PC-3 (cell line): ENCODE results near the gene GPRC5A. TPM values are rescaled to one million over a fixed set of nuclear protein-coding genes. Genes with fewer than 3 reads are reported as not detected.

Experiments used
- ATAC-seq: fragments of 200-7000 bp; cut with Tn5 transposase; 2 replicates; pipeline ENCODE4 v1.9.1; 2020; ENCODE audit warnings: mild to moderate bottlenecking, moderate library complexity
- BruUV-seq: library from RNA; stranded (reverse); fragments of 400-500 nt; replicated peaks from 2 replicates; lab custom pipeline; 2021; lab: Mats Ljungman, UMichigan
- CTCF ChIA-PET: fragments of 300-600 bp; sonication (Branson Sonifier 250); formaldehyde crosslinking; loops from one replicate; lab custom pipeline; 2022; ENCODE audit warnings: antibody characterized with exemption; lab: Charles Lee
- POLR2A ChIA-PET: fragments of 300-600 bp; sonication (Branson Sonifier 250); formaldehyde crosslinking; loops from one replicate; lab custom pipeline; 2022; ENCODE audit warnings: antibody characterized with exemption; ENCODE audit not compliant: unreplicated experiment; lab: Charles Lee
- DNase-seq: peaks from one replicate; pipeline ENCODE4 v3.0.0-alpha.2; 2015
- H2AFZ ChIP-seq: fragments of 300-600 bp; sonication (generic); 2 replicates; pipeline ENCODE4 v1.6.0; 2016; ENCODE audit warnings: antibody characterized with exemption, low read length
- H3F3A ChIP-seq: fragments of 300-600 bp; sonication (generic); one replicate; pipeline ENCODE4 v1.6.0; 2017; ENCODE audit warnings: antibody characterized with exemption, low read length, control low read depth, mild to moderate bottlenecking; ENCODE audit not compliant: unreplicated experiment
- H3K27ac ChIP-seq: fragments of 300-600 bp; sonication (generic); 2 replicates; pipeline ENCODE4 v1.5.1; 2016; ENCODE audit warnings: mild to moderate bottlenecking, low read length
- H3K27me3 ChIP-seq: fragments of 300-600 bp; sonication (generic); 2 replicates; pipeline ENCODE4 v1.6.1; 2016; ENCODE audit warnings: low read length, mixed read lengths
- H3K36me3 ChIP-seq: fragments of 300-600 bp; sonication (generic); 2 replicates; pipeline ENCODE4 v1.6.1; 2016; ENCODE audit warnings: low read depth, mixed run types, low read length, mixed read lengths
- H3K4me1 ChIP-seq: fragments of 300-600 bp; sonication (generic); 2 replicates; pipeline ENCODE4 v1.5.1; 2016; ENCODE audit warnings: low read length; ENCODE audit not compliant: insufficient read depth
- H3K4me2 ChIP-seq: fragments of 300-600 bp; sonication (generic); 2 replicates; pipeline ENCODE4 v1.6.0; 2016; ENCODE audit warnings: low read length
- H3K4me3 ChIP-seq: fragments of 300-600 bp; sonication (generic); 2 replicates; pipeline ENCODE4 v1.5.1; 2016; ENCODE audit warnings: mild to moderate bottlenecking, low read length, mixed read lengths
- H3K79me2 ChIP-seq: fragments of 300-600 bp; sonication (generic); 2 replicates; pipeline ENCODE4 v1.6.1; 2017; ENCODE audit warnings: low read length, mixed read lengths
- H3K9ac ChIP-seq: fragments of 300-600 bp; sonication (generic); 2 replicates; pipeline ENCODE4 v1.6.0; 2016; ENCODE audit warnings: mild to moderate bottlenecking, low read length
- H3K9me2 ChIP-seq: fragments of 300-600 bp; sonication (generic); replicated peaks from 2 replicates; pipeline ENCODE4 v1.6.1; 2016; ENCODE audit warnings: mixed run types, low read length, mixed read lengths
- H3K9me3 ChIP-seq: fragments of 300-600 bp; sonication (generic); 2 replicates; pipeline ENCODE4 v1.6.1; 2016; ENCODE audit warnings: low read length, mixed read lengths
- H4K20me1 ChIP-seq: fragments of 300-600 bp; sonication (generic); 2 replicates; pipeline ENCODE4 v1.6.1; 2016; ENCODE audit warnings: low read length, mixed read lengths
- EZH2 ChIP-seq: fragments of 300-600 bp; sonication (generic); IDR thresholded peaks from one replicate; pipeline ENCODE4 v1.6.1; 2017; ENCODE audit warnings: antibody characterized with exemption, mild to moderate bottlenecking, low read length; ENCODE audit not compliant: unreplicated experiment
- EZH2phosphoT487 ChIP-seq: fragments of 300-600 bp; sonication (generic); IDR thresholded peaks from 2 replicates; pipeline ENCODE4 v1.6.1; 2018; ENCODE audit warnings: mild to moderate bottlenecking, antibody characterized with exemption, low read length, borderline replicate concordance
- intact Hi-C: fragments of 100-400 bp; cut with micrococcal nuclease; formaldehyde crosslinking; loops from 2 replicates; pipeline ENCODE4 v1.9.0; 2023
- total RNA-seq: library from RNA; depleted of rRNA; stranded (reverse); fragments of >200 nt; gene quantifications from 2 replicates; pipeline ENCODE4 v1.2.3, GENCODE V29; 2014
- TF ChIP-seq, protein P1 (sequence below): fragments of 300-600 bp; sonication (generic); conservative IDR thresholded peaks from 2 replicates; pipeline ENCODE4 v1.5.1; 2017; ENCODE audit warnings: antibody characterized with exemption, low read depth, mild to moderate bottlenecking, low read length

GPRC5A gene
- total RNA-seq, 1 experiment from 2014 or later: 140 TPM

DNA sequence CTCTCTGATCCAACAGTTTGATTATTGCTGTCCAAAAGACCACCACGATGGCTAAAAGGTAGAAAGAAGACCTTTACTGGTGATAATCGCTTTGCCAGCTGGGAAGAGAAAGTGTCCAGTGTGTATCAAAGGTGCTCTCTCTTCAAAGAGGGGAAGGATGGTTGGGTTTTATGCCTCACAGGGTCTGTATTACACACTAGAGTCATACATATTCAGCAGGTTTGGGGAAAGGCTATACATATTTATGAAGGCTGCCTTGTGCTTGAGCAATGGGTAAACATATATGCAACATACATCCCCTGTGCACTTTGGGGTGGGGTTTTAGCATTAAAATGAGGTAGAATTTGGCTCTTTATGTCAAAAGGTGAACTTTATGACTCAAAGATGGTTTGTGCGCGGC, 42.4 kb downstream of the GPRC5A start:
- intact Hi-C loops: no loop called here
- ChIA-PET POLR2A (no interaction called here), CTCF (no interaction called here)
- Histone ChIP-seq H3K9me3 (no peaks in the 10 kb centered on the region), H3K9me2 (no peaks in the 10 kb centered on the region), H2AFZ (no peak overlapping the region), H3K27me3 (no peaks in the 10 kb centered on the region), H3K4me1 (no peaks in the 10 kb centered on the region), H3K4me3 (no peak overlapping the region), H3K36me3 (no peaks in the 10 kb centered on the region), H4K20me1 (no peaks in the 10 kb centered on the region), H3F3A (no peaks in the 10 kb centered on the region), H3K79me2 (no peaks in the 10 kb centered on the region), H3K27ac (no peak overlapping the region), H3K9ac (no peak overlapping the region), H3K4me2 (no peak overlapping the region)
- no TSS peak for BruUV-seq
- DNase-seq: no peak
- ATAC-seq: no peak
- TF ChIP-seq EZH2phosphoT487 (no peak), EZH2 (no peak)
- TF ChIP-seq, protein P1, sequence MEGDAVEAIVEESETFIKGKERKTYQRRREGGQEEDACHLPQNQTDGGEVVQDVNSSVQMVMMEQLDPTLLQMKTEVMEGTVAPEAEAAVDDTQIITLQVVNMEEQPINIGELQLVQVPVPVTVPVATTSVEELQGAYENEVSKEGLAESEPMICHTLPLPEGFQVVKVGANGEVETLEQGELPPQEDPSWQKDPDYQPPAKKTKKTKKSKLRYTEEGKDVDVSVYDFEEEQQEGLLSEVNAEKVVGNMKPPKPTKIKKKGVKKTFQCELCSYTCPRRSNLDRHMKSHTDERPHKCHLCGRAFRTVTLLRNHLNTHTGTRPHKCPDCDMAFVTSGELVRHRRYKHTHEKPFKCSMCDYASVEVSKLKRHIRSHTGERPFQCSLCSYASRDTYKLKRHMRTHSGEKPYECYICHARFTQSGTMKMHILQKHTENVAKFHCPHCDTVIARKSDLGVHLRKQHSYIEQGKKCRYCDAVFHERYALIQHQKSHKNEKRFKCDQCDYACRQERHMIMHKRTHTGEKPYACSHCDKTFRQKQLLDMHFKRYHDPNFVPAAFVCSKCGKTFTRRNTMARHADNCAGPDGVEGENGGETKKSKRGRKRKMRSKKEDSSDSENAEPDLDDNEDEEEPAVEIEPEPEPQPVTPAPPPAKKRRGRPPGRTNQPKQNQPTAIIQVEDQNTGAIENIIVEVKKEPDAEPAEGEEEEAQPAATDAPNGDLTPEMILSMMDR: no peak

DNA sequence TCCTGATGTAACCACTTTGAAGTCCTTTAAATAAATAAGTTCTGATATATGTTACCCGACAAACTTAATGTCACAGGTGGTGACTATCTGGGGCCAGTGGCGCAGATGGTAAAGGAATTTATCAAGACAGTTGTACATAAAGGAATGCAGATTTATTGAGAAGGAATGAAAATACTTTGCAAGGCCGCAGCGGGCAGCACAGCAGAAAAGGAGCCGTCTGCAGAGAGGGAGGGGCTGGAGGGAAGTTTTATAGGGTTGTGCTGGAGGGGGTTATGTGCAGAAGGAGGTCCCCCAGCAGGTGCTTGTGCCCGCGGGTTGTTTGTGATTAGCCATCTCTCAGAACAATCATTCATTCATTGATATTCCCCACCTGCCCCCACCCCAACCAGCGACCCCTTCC, 43.2 kb downstream of the GPRC5A start:
- TF ChIP-seq EZH2: no peak
- no peak for TF ChIP-seq EZH2phosphoT487
- TF ChIP-seq, protein P1: no peak
- ATAC-seq (no peak), DNase-seq (no peak)
- H4K20me1 ChIP-seq: no peaks in the 10 kb centered on the region
- no peak overlapping the region for H3K27ac ChIP-seq
- H2AFZ ChIP-seq: no peak overlapping the region
- no peaks in the 10 kb centered on the region for H3K27me3 ChIP-seq
- H3F3A ChIP-seq: no peaks in the 10 kb centered on the region
- intact Hi-C loops: no loop called here
- H3K4me3 ChIP-seq: no peak overlapping the region
- POLR2A ChIA-PET: no interaction called here
- no TSS peak for BruUV-seq
- H3K4me1 ChIP-seq: no peaks in the 10 kb centered on the region
- H3K9ac ChIP-seq: no peak overlapping the region
- no peaks in the 10 kb centered on the region for H3K79me2 ChIP-seq
- no peak overlapping the region for H3K4me2 ChIP-seq
- H3K36me3 ChIP-seq: no peaks in the 10 kb centered on the region
- H3K9me3 ChIP-seq: no peaks in the 10 kb centered on the region
- CTCF ChIA-PET: no interaction called here
- H3K9me2 ChIP-seq: no peaks in the 10 kb centered on the region

DNA sequence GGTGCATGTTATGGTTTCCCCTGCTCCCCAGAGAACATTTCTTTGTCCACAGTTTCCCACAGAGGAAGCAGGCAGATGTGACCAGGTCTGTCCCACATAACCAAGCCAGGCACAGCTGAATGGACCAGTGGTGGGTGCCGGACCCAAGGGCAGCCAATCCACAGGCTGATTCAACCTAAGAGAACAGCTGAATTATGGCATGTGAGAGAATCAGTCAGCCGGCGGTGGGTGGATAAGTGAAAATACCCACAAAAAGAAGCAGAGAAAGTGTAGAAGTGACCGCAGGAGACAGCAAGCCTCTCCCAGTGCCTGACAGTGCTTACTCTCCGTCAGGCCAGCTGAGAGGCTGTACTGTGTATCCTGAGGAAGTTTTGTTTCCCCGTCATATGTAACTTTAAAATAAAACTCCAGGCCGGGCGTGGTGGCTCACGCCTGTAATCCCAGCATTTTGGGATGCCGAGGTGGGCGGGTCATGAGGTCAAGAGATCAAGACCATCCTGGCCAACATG, 45.7 kb downstream of the GPRC5A start:
- intact Hi-C loops: no loop called here
- no peaks in the 10 kb centered on the region for H3K9me2 ChIP-seq
- H3K36me3 ChIP-seq: no peaks in the 10 kb centered on the region
- ChIA-PET CTCF (no interaction called here), POLR2A (no interaction called here)
- no peak overlapping the region for H3K4me2 ChIP-seq
- H3F3A ChIP-seq: no peaks in the 10 kb centered on the region
- TF ChIP-seq EZH2 (no peak), EZH2phosphoT487 (no peak)
- TF ChIP-seq, protein P1: no peak
- DNase-seq (no peak), ATAC-seq (no peak)
- H3K27me3 ChIP-seq: no peaks in the 10 kb centered on the region
- no peak overlapping the region for H3K9ac ChIP-seq
- no peaks in the 10 kb centered on the region for H3K4me1 ChIP-seq
- H3K27ac ChIP-seq: no peak overlapping the region
- H3K79me2 ChIP-seq: no peaks in the 10 kb centered on the region
- no peaks in the 10 kb centered on the region for H4K20me1 ChIP-seq
- no peak overlapping the region for H3K4me3 ChIP-seq
- no TSS peak for BruUV-seq
- H3K9me3 ChIP-seq: no peaks in the 10 kb centered on the region
- H2AFZ ChIP-seq: no peak overlapping the region
